Hepatocyte (in vitro differentiated cells): ENCODE data around the gene ZSCAN20.

Experiments
- CTCF ChIP-seq: fragments of 200-600 bp; sonication (generic); IDR thresholded peaks from 2 replicates; pipeline ENCODE4 v1.5.1; 2016; ENCODE audit warnings: antibody characterized with exemption, mild to moderate bottlenecking; ENCODE audit not compliant: poor library complexity
- EZH2phosphoT487 ChIP-seq: fragments of 200-600 bp; sonication (generic); IDR thresholded peaks from one replicate; pipeline ENCODE4 v1.6.1; 2018; ENCODE audit warnings: antibody characterized with exemption, mild to moderate bottlenecking, low read depth, moderate library complexity; ENCODE audit not compliant: unreplicated experiment, severe bottlenecking

GRCh38 chr1:33460144-33460543, 12.3 kb upstream of the ZSCAN20 start:
- TF ChIP-seq CTCF, result no peak
- no peak for TF ChIP-seq EZH2phosphoT487
